H1 (cell line): Measurements from ENCODE around the gene EPHA6. TPM values are rescaled to one million over a fixed set of nuclear protein-coding genes. Genes with fewer than 3 reads are reported as not detected.

Experiments
- ATF3 ChIP-seq: IDR thresholded peaks from 2 replicates; pipeline ENCODE4 v1.6.1; 2011; ENCODE audit warnings: low read depth, mild to moderate bottlenecking, low read length; ENCODE audit not compliant: insufficient read depth
- CHD7 ChIP-seq: fragments of 300-600 bp; sonication (generic); IDR thresholded peaks from 2 replicates; pipeline ENCODE4 v1.7.1; 2012; ENCODE audit warnings: low read length, moderate library complexity, mild to moderate bottlenecking, inconsistent platforms; ENCODE audit not compliant: insufficient replicate concordance
- JUND ChIP-seq: IDR thresholded peaks from 2 replicates; pipeline ENCODE4 v1.6.1; 2011; ENCODE audit warnings: mild to moderate bottlenecking, improper control_type of control experiment, low read length
- polyA plus RNA-seq, 7 experiments: library from polyadenylated mRNA; depleted of rRNA in 3 of 7; stranded (reverse) in 5 of 7; unstranded in 2 of 7; fragments of >200 nt in 5 of 7; fragments of 200-250 nt in 2 of 7; gene quantifications; 1 replicate in 5 of 7; 2 replicates in 1 of 7; 4 replicates in 1 of 7; pipeline versions ENCODE4 v1.2.1 to v1.2.3, GENCODE V29; 2011 to 2013; ENCODE audit warnings: missing spikeins in 2 of 7, mixed read lengths in 2 of 7
- total RNA-seq: library from RNA; stranded (reverse); fragmentation: NEBNext Ultra II Directional; extraction: Animal tissue kit (Norgen Biotek cat#: 25700); gene quantifications from 2 replicates; pipeline ENCODE4 v1.2.1, GENCODE V29; 2021

EPHA6 gene
- total and polyA plus RNA-seq, 2 of the 8 experiments (the other 6 are each of a cell fraction or from before 2014, with no cell fraction given) = 0.83 to 3.2 TPM

- TF ChIP-seq CHD7 (no peak), JUND (no peak), ATF3 (no peak)
- TF ChIP-seq, all 59 proteins: peak for 0
These were observed 526.5 kb downstream of the EPHA6 start (continued) for GRCh38 chr3:97340940-97341339.
